COLO829 (cell line): ENCODE data around the gene FCRL5.
"Not testable (repeated sequence)": the region's sequence is repeated elsewhere in the genome, so short reads cannot be mapped to it uniquely, and the experiment has no call there.

Experiments used
- DNase-seq: peaks from one replicate; pipeline ENCODE4 v3.0.0; 2012; ENCODE audit warnings: low spot score

The FCRL5 gene

DNA sequence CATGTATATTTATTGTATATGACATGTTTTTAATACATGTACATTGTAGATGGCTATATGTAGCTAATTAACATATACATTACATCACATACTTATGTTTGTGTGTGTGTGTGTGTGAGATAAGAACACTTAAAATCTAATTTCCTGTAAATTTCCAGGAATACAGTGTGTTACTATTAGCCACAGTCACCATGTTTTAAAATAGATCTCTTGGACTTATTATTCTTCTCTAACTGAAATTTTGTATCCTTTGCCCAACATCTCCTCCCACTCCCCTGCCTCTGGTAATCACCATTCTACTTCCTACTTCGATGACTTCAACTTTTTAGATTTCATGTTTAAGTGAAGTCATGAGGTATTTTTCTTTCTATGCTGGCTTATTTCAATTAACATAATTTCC lies 64.8 kb downstream of the FCRL5 start:
- no peak for DNase-seq

DNA sequence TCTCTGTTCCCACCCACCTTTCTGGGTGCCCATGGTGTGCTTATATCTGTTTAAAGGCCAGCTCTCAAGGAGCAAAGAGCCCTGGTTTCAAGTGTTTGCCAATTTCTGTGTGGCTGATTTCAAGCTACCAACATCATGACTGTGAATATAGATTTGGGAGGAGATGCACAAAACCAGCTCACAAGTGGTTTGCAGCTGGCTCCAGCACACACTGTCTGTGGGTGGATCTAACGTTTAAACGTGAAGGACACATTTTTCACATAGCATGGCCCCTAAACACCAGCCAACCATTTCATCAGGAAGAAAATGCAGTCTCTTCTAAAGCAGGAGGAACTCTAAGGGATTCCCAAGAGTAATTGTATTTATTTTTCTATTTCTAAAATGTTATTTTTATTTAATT lies 65.2 kb downstream of the FCRL5 start:
- no peak for DNase-seq

DNA sequence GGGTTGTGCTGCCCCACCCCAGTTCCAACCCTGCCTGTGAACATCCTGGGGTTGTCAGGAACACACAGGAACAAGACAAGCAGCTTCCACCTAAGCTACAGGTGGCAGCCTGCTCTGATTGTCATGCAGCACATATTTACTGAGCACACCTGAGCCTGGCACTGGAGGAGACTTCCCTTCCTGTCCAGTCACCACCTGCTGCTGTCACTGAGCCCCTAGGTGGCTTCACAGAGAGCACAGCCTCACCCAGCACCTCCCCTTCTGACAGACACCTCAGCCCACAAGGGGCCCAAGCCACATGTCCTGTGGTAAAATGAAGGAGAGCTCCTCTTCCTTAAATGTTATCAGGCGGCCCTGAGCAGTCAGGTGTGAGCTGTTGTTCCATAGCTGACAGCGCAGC lies 65.9 kb downstream of the FCRL5 start:
- DNase-seq = not testable (repeated sequence)

DNA sequence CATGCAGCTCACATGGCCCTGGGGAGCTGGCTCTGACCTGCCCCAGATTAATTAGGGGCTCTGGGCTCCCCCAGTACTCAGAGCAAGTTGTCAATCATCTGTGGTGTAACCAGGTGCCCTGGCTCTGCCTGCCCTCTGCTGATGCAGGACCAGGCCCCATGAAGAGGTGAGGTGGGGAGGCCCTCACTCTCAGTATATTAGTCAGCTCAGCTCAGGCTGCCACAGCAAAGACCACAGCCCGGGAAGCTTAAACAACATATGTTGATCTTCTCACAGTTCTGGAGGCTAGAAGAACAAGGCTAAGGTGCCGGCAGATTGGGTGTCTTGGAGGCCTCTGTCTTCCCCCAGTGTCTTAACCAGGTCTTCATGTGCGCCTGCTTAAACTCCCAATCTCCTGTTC lies 66.5 kb downstream of the FCRL5 start:
- no peak for DNase-seq

- DNase-seq = no peak
Measured at GRCh38 chr1:157484573-157484972, 67.7 kb downstream of the FCRL5 start.

DNA sequence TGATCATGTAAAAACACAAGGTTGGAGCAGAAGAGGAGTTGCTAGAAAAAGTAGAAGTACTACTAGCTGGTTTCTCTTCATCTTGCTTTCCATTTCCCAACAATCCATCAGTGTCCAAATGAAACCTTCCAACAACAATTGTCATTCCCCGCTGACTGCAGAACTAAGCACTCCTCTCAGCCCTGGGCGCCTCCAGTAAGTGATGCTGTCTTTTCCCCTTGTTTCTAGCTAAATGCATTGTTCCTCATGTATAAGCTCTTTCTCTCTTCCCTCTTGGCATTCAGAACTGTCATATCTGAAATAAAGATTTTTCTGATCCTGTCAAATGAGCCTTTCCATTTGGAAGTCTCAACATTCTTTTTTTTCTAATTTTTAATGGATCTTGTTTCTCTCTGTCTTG lies 68.7 kb downstream of the FCRL5 start:
- no peak for DNase-seq

- no peak for DNase-seq
Measured at GRCh38 chr1:157482717-157483116, 69.6 kb downstream of the FCRL5 start.

- no peak for DNase-seq
Measured at GRCh38 chr1:157482174-157482573, 70.1 kb downstream of the FCRL5 start.

DNA sequence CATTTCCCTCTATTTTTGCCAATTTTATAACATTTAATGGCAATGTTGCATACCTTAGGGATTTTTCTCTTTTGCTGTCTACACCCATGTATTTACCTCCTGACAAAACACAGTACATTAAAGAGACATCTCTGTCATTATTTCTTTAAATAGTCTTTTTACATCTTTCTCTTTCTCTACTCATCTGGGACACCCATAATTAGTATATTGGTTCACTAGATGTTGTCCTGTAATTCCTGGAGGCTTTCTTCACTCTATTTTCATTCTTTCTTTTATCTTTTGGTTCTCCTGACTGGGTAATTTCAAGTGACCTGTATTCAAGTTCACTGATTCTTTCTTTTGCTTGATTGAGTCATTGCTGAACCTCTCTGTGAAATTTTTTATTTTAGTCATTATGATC lies 74.3 kb downstream of the FCRL5 start:
- DNase-seq = no peak

DNA sequence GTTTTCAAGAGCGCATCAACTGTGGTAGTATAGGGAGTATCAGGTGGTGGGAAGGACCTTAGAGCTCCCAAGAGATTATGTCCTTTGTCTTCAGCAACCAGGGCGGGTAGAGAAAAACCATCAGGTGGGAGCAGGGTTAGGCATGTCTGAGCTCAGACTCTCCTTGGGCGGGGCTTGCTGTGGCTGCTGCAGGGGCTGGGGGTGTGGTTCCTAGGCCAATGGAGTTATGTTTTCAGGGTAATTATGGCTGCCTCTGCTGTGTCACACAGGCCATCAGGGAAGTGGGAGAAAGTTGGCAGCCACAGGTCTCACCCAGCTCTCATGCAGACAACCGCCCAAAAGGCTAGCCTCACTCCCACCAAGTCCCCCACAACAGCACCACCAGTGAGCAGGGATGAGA lies 74.9 kb downstream of the FCRL5 start:
- DNase-seq = no peak

- DNase-seq = no peak
Measured at GRCh38 chr1:157472959-157473358, 79.4 kb downstream of the FCRL5 start.

DNA sequence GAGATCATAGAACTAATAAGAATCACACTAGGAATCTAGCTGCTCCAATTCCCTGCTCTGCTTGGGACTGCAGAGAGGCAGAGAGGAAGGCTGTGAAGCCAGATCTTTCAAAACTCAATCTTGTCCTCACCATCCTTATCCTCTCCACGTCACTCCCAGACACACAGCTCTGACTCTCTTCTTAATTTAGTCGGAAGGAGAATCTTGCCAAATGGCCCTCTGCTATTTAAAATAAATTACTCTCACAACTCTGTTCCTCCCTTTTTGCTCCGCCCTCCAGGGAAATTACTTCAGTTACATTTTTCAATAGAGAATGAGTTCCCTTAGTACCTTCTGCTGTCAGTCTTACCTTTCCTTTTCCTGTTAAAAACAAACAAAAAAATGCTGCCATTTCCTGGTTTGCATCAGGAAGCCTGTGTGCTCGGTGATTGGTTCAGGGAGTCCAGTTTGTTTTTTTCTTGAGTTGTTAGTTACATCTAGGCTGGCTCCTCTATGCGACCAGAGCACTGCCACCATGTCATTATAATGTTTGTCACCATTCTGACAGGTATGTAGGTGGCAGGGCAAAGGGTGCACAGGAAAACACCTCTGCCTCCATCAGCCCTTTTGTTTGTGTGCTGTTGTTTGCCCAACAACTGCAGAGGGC lies 80.1 kb downstream of the FCRL5 start:
- DNase-seq = no peak

DNA sequence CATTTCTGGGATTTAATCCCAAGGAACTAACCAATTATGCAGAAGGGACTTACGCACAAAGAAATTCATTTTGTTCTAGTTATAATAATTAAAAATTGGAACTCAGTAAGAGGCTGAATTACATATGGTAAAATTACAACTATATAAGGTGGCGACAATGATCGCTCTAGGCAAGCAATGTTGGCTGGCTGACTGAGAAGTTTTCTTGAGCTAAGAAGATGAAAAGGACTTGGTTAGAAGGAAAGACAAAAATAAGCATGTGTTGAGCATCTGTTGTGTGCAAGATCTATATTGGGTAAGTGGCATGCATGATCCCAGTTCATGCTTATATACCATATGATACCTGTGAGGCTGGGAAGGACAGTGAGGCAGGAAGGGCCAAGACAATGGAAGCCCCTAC lies 80.8 kb downstream of the FCRL5 start:
- DNase-seq = no peak

- no peak for DNase-seq
Measured at GRCh38 chr1:157469752-157470675, 82.3 kb downstream of the FCRL5 start.

GRCh38 chr1:157469300-157469699 lies 83.0 kb downstream of the FCRL5 start:
- DNase-seq = no peak

- no peak for DNase-seq
Measured at GRCh38 chr1:157466011-157466410, 86.3 kb downstream of the FCRL5 start.
